GM06990 (cell line): ENCODE results near the gene KLHL3.

Source experiments
- DNase-seq: peaks from one replicate; pipeline ENCODE4 v3.0.0-alpha.2; 2011; ENCODE audit not compliant: insufficient read length; ENCODE audit errors: extremely low read depth
- H3K27me3 ChIP-seq: replicated peaks from 2 replicates; pipeline ENCODE4 v1.6.0; 2011; ENCODE audit warnings: low read length; ENCODE audit not compliant: control insufficient read depth, insufficient read depth
- H3K36me3 ChIP-seq: 2 replicates; pipeline ENCODE4 v1.5.1; 2011; ENCODE audit warnings: low read length; ENCODE audit not compliant: control insufficient read depth, insufficient read depth
- H3K4me3 ChIP-seq: replicated peaks from 2 replicates; pipeline ENCODE4 v1.5.1; 2011; ENCODE audit warnings: low read depth, mild to moderate bottlenecking, control low read depth, low read length
- CTCF ChIP-seq: IDR thresholded peaks from 2 replicates; pipeline ENCODE4 v1.5.1; 2011; ENCODE audit warnings: low read length, control low read depth, mild to moderate bottlenecking, inconsistent platforms; ENCODE audit not compliant: insufficient read depth, poor library complexity, severe bottlenecking

The KLHL3 gene

DNA sequence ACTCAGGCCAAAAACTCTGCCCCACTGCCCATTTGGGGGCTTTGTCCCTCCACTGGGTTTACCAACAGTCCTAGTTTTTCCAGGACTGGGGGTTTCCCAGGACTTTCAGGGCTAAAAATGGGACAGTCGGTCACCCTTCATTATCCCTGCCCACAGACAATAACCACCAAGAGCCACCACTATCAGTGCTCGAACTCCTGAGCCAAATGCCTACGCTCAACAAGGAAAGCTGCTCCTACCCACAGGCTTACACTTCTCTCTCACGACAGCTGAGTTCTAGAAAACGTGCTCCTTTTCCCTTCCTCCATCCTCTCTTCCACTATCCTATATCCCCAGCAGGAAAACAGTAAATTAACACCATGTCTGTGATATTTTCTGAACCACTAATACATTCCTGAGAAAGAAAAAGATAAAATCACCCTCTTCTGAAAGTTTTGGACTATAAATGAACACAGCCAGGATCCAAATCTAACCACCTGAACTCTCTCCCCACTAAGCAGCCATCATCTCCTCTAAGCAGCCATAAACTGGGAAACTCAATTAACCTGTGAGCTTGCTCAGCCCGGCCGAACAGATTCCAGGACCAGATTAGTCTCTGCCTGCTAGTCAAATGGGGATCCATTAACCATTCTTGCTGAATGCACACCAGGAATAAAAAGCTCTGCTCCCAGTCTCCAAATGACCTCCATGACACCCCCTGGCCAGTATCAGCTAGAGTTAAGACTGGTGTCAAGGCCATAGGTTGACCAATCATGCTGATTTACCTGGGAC is 41.8 kb downstream of the KLHL3 start:
- H3K36me3 ChIP-seq = no peaks in the 10 kb centered on the region
- no peak for DNase-seq
- no peak overlapping the region for H3K4me3 ChIP-seq
- H3K27me3 ChIP-seq = no peaks in the 10 kb centered on the region
- no peak for TF ChIP-seq CTCF

DNA sequence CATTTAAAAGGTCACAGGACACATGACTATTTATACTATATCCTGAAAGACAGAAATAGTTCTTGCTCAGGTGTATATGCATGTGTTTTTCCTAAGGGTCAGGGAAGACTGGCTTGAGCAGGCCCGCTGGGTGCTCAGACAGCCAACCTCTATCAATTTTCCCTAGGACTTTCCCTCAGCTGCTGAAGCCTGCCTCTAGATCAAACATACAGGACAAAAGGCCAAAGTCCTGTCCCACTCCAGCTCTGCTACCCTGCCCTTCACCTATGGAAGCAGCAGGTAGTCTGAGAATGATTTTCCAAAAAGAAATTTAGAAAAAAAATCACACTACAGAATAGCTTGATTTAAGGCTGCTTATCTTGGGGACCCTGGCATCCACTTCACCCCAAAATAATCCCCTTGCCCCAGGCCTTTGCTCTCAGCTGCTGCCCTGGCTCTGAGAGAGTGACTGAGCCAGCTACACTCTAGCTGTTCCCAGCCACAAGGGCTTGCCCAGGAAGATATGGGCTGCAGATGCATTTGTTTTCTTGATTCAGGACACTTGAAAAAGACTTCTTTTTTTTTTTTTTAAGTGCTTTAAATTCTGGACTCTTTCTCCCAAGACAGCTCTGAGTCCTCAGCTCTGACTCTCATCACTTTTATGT is 42.5 kb downstream of the KLHL3 start:
- TF ChIP-seq CTCF = no peak
- H3K36me3 ChIP-seq = no peaks in the 10 kb centered on the region
- H3K27me3 ChIP-seq = no peaks in the 10 kb centered on the region
- no peak overlapping the region for H3K4me3 ChIP-seq
- DNase-seq = no peak

DNA sequence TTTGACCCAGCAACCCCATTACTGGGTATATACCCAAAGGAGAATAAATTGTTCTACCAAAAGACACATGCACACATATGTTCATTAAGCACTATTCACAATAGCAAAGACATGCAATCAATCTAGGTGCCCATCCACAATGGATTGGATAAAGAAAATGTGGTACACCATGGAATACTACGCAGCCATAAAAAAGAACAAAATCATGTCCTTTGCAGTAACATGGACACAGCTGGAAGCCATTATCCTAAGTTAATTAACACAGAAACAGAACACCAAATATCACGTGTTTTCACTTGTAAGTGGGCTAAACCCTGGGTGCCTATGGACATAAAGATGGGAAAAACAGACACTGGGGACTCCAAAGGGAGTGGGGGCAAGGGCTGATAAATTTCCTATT is 46.6 kb downstream of the KLHL3 start:
- no peaks in the 10 kb centered on the region for H3K27me3 ChIP-seq
- no peaks in the 10 kb centered on the region; the same call in 1 of the 2 replicates for H3K36me3 ChIP-seq
- no peak for TF ChIP-seq CTCF
- no peak overlapping the region for H3K4me3 ChIP-seq
- DNase-seq = no peak

DNA sequence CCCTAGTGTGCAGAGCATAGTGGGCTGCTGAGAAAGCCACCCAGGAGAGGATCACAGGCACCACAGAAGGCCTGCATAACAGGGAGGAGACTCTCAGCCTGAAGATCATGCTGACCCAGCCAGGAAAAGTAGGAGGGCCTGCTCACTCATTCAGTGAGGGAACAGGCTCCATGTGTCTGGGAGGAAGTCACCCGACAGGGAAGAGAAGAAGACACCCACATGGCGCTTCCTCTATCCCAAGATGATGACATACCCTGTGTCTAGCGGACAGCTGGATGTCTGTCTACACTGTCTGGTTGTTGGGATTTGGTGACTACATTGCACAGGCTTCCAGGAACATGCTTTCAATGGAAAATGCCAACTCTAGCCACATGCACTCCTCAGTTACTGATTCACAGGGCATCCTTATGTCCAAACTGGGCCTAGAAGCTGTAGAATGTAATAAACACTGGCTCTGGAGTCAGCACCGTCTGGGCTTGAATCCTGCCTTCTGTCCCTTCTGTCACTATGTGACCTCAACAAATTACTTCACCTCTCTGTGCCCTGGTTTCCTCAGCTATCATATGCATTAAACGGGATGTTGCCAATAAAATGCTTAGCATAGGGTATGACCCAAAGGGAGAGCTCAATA is 47.6 kb downstream of the KLHL3 start:
- Histone ChIP-seq H3K27me3 (no peaks in the 10 kb centered on the region), H3K36me3 (no peaks in the 10 kb centered on the region; the same call in 1 of the 2 replicates), H3K4me3 (no peak overlapping the region)
- DNase-seq = no peak
- TF ChIP-seq CTCF = no peak

DNA sequence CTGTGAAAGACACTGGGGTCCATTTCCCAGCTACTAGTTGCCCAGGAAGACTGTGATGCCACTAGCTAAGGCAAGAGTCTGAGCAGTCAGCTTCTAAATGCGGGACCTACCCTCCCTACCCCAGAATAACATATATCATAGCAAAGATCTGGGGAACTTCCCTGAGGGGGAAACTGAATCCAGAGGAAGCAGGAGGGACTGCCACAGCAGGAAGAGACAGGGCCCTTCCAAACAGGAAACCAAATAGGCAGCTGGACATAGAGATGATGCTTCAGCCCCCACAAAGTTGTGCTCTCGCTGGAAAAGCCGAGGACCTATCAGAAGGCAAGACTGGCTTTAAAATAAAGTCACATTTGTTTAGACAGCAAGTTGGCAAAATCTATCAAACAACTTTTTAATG is 51.1 kb downstream of the KLHL3 start:
- Histone ChIP-seq H3K27me3 (no peaks in the 10 kb centered on the region), H3K4me3 (no peak overlapping the region), H3K36me3 (no peaks in the 10 kb centered on the region; the same call in 1 of the 2 replicates)
- TF ChIP-seq CTCF = no peak
- no peak for DNase-seq
